Stomach (tissue), 4 donors: ENCODE data around the gene CALML6.

Experiments
- POLR2A ChIP-seq, 4 donors: fragments of 450-650 bp; IDR thresholded peaks; one replicate each; pipeline ENCODE4 v1.6.1; 2016; ENCODE audit warnings: antibody characterized with exemption in 4 of 4, control low read depth in 2 of 4, mild to moderate bottlenecking in 1 of 4, moderate library complexity in 1 of 4
- TF ChIP-seq, protein P1 (sequence below), 7 experiments: fragments of 450-650 bp in 4 of 7; fragments of 200-600 bp in 3 of 7; sonication (generic) in 3 of 7; IDR thresholded peaks; one replicate each; pipeline ENCODE4 v1.5.1; 2016 to 2019; ENCODE audit warnings: antibody characterized with exemption in 7 of 7, control low read depth in 2 of 7, mild to moderate bottlenecking in 1 of 7

DNA sequence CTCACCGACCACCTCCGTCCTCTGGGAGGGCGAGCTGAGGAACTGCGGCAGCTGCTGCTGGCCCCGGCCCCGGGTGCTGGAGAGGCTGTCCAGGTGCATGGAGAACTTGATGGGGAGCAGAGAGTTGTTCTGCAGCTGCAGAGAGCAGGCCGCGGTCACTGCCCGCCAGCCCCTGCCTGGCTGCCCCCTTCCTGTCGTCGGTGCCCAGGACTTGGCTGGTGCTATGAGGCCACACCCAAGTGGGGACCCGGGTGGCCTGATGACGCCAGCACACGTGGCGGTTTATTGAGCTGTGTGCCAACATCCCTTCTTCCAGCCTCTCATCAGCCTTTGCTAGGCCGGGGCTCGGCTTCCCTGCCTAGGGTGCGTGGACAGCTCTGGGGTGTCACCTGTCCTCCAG, 9.3 kb downstream of the CALML6 start:
- TF ChIP-seq, protein P1, sequence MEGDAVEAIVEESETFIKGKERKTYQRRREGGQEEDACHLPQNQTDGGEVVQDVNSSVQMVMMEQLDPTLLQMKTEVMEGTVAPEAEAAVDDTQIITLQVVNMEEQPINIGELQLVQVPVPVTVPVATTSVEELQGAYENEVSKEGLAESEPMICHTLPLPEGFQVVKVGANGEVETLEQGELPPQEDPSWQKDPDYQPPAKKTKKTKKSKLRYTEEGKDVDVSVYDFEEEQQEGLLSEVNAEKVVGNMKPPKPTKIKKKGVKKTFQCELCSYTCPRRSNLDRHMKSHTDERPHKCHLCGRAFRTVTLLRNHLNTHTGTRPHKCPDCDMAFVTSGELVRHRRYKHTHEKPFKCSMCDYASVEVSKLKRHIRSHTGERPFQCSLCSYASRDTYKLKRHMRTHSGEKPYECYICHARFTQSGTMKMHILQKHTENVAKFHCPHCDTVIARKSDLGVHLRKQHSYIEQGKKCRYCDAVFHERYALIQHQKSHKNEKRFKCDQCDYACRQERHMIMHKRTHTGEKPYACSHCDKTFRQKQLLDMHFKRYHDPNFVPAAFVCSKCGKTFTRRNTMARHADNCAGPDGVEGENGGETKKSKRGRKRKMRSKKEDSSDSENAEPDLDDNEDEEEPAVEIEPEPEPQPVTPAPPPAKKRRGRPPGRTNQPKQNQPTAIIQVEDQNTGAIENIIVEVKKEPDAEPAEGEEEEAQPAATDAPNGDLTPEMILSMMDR (IDR thresholded peaks at IDR 0.05) = no peak
- TF ChIP-seq POLR2A (IDR thresholded peaks at IDR 0.05) = no peak
